GM12878 (cell line): ENCODE results near the gene HAAO. TPM values are rescaled to one million over a fixed set of nuclear protein-coding genes. Genes with fewer than 3 reads are reported as not detected.

Experiments used
- ATAC-seq: fragments of 200-7000 bp; cut with Tn5 transposase; 3 replicates; pipeline ENCODE4 v1.9.1; 2020; ENCODE audit warnings: mild to moderate bottlenecking, moderate library complexity
- BruUV-seq: library from RNA; stranded (reverse); fragments of 400-500 nt; replicated peaks from 2 replicates; lab custom pipeline; 2021; lab: Mats Ljungman, UMichigan
- CTCF ChIA-PET: fragments of 300-600 bp; sonication (Branson Sonifier 250); formaldehyde crosslinking; extraction: SDS; loops from one replicate; lab custom pipeline; 2021; ENCODE audit warnings: inconsistent platforms; lab: Yijun Ruan, JAX
- POLR2A ChIA-PET: fragments of 350-600 bp; formaldehyde crosslinking; extraction: SDS; loops from one replicate; lab custom pipeline; 2021; ENCODE audit warnings: inconsistent platforms; lab: Charles Lee
- RAD21 ChIA-PET: fragments of 300-600 bp; sonication (Branson Sonifier 250); formaldehyde crosslinking; loops from one replicate; lab custom pipeline; 2023; ENCODE audit warnings: antibody characterized with exemption; ENCODE audit not compliant: unreplicated experiment; lab: Charles Lee
- SMC1A ChIA-PET: fragments of 300-600 bp; sonication (Branson Sonifier 250); formaldehyde crosslinking; loops from one replicate; lab custom pipeline; 2023; ENCODE audit not compliant: unreplicated experiment, uncharacterized antibody; lab: Charles Lee
- DNase-seq: peaks from one replicate; pipeline ENCODE4 v3.0.0-alpha.2; 2011; ENCODE audit warnings: low read depth, low spot score
- FAIRE-seq: peaks from 3 replicates; lab custom pipeline; 2011; peaks lifted over from hg19 to GRCh38; lab: Jason Lieb, UNC
- H2AFZ ChIP-seq: 2 replicates; pipeline ENCODE4 v1.6.0; 2011; ENCODE audit warnings: low read depth, low read length, control low read depth; ENCODE audit not compliant: control insufficient read depth
- H3K27ac ChIP-seq: 2 replicates; pipeline ENCODE4 v1.5.1; 2011; ENCODE audit warnings: control low read depth; ENCODE audit not compliant: control insufficient read depth, insufficient read depth
- H3K27me3 ChIP-seq, 2 experiments: replicated peaks in 1 of 2; 2 replicates each; pipeline versions ENCODE4 v1.6.0 to v1.6.1; 2011; ENCODE audit warnings: low read length in 1 of 2; ENCODE audit not compliant: control insufficient read depth in 2 of 2, insufficient read depth in 2 of 2
- H3K36me3 ChIP-seq, 2 experiments: 2 replicates each; pipeline ENCODE4 v1.5.1; 2011; ENCODE audit warnings: low read length in 1 of 2; ENCODE audit not compliant: control insufficient read depth in 2 of 2, insufficient read depth in 2 of 2
- H3K4me1 ChIP-seq: 2 replicates; pipeline ENCODE4 v1.6.1; 2011; ENCODE audit warnings: mild to moderate bottlenecking, low read length, moderate library complexity, mixed read lengths; ENCODE audit not compliant: control insufficient read depth, insufficient read depth
- H3K4me2 ChIP-seq: 2 replicates; pipeline ENCODE4 v1.6.0; 2011; ENCODE audit warnings: control low read depth; ENCODE audit not compliant: control insufficient read depth, insufficient read depth
- H3K4me3 ChIP-seq: fragments of 200-600 bp; sonication (generic); 2 replicates; pipeline ENCODE4 v1.5.1; 2016
- H3K79me2 ChIP-seq: 2 replicates; pipeline ENCODE4 v1.6.0; 2011; ENCODE audit warnings: low read length; ENCODE audit not compliant: control insufficient read depth, insufficient read depth
- H3K9ac ChIP-seq: 2 replicates; pipeline ENCODE4 v1.8.0; 2011; ENCODE audit warnings: low read length, control low read depth, mixed read lengths; ENCODE audit not compliant: control insufficient read depth, insufficient read depth
- H3K9me3 ChIP-seq: replicated peaks from 3 replicates; pipeline ENCODE4 v1.5.1; 2011; ENCODE audit warnings: mild to moderate bottlenecking, low read length; ENCODE audit not compliant: control insufficient read depth, insufficient read depth
- H4K20me1 ChIP-seq: 2 replicates; pipeline ENCODE4 v1.6.0; 2011; ENCODE audit not compliant: control insufficient read depth, insufficient read depth
- GATAD2B ChIP-seq: fragments of 450-650 bp; conservative IDR thresholded peaks from 2 replicates; pipeline ENCODE4 v1.6.1; 2017; ENCODE audit warnings: low read depth, mild to moderate bottlenecking, moderate library complexity
- HDAC2 ChIP-seq: fragments of 200-600 bp; sonication (generic); IDR thresholded peaks from 2 replicates; pipeline ENCODE4 v1.6.1; 2017
- KDM1A ChIP-seq: fragments of 200-600 bp; sonication (generic); IDR thresholded peaks from 2 replicates; pipeline ENCODE4 v1.6.1; 2016; ENCODE audit warnings: borderline replicate concordance
- MEF2B ChIP-seq: fragments of 450-650 bp; IDR thresholded peaks from 2 replicates; pipeline ENCODE4 v1.6.1; 2018; ENCODE audit warnings: mild to moderate bottlenecking, moderate library complexity; ENCODE audit not compliant: partially characterized antibody, poor library complexity, severe bottlenecking
- MTA3 ChIP-seq: IDR thresholded peaks from 2 replicates; pipeline ENCODE4 v1.6.1; 2012; ENCODE audit warnings: low read length, inconsistent platforms, borderline replicate concordance
- RAD21 ChIP-seq: IDR thresholded peaks from 2 replicates; pipeline ENCODE4 v1.6.1; 2011; ENCODE audit warnings: mild to moderate bottlenecking, low read depth, low read length, moderate library complexity; ENCODE audit not compliant: insufficient read depth
- SMC3 ChIP-seq: IDR thresholded peaks from 2 replicates; pipeline ENCODE4 v1.6.1; 2011; ENCODE audit warnings: low read length, improper control_type of control experiment, borderline replicate concordance
- TAF1 ChIP-seq: IDR thresholded peaks from 2 replicates; pipeline ENCODE4 v1.6.1; 2011; ENCODE audit warnings: mild to moderate bottlenecking, low read depth, low read length, borderline replicate concordance
- TARDBP ChIP-seq: IDR thresholded peaks from 2 replicates; pipeline ENCODE4 v1.6.1; 2016; ENCODE audit warnings: borderline replicate concordance
- WGBS: methylation state at CpG from one replicate; pipeline ENCODE4 v1.1.6; 2016; ENCODE audit warnings: low lambda C conversion rate; ENCODE audit not compliant: insufficient replicate concordance, insufficient coverage; ENCODE audit errors: missing lambda C conversion rate; 5-methylcytosine and 5-hydroxymethylcytosine counted together
- in situ Hi-C: fragments of 300-500 bp; cut with MboI; formaldehyde crosslinking; loops from 9 replicates; pipeline ENCODE4 v1.14.3; 2018; ENCODE audit warnings: mixed read lengths
- intact Hi-C: fragments of 100-400 bp; cut with micrococcal nuclease; formaldehyde crosslinking; loops from one replicate; pipeline ENCODE4 v1.14.2; 2022; ENCODE audit not compliant: unreplicated experiment
- polyA plus RNA-seq, 11 experiments: library from polyadenylated mRNA; depleted of rRNA in 4 of 11; unstranded in 6 of 11; stranded (reverse) in 5 of 11; fragments of >200 nt; fragmentation: Nextera tagmentation in 4 of 11; fragmentation: Illumina TruSeq in 1 of 11; extraction: Ambion mirVana in 4 of 11; extraction: Trizol in 1 of 11; gene quantifications; 1 replicate in 1 of 11; 2 replicates in 10 of 11; pipeline versions ENCODE4 v1.2.1 to v1.2.3, GENCODE V29; 2011 to 2016; ENCODE audit warnings: inconsistent platforms in 2 of 11, missing spikeins in 2 of 11, low read depth in 1 of 11
- total RNA-seq, 4 experiments: library from RNA; depleted of rRNA in 3 of 4; stranded (reverse); fragments of >200 nt in 3 of 4; fragmentation: Illumina TruSeq in 1 of 4; extraction: Trizol in 1 of 4; gene quantifications; 2 replicates each; pipeline versions ENCODE4 v1.2.1 to v1.2.3, GENCODE V29; 2013 to 2021
- TF ChIP-seq, protein P1 (sequence below): IDR thresholded peaks from 2 replicates; pipeline ENCODE4 v1.6.1; 2012; ENCODE audit warnings: low read depth, low read length, improper control_type of control experiment
- TF ChIP-seq, protein P2 (sequence below): fragments of 450-650 bp; IDR thresholded peaks from 2 replicates; pipeline ENCODE4 v1.6.1; 2018; ENCODE audit warnings: borderline replicate concordance, mild to moderate bottlenecking; ENCODE audit not compliant: partially characterized antibody

HAAO gene
- total and polyA plus RNA-seq, 10 of the 15 experiments (the other 5 are each of a cell fraction or from before 2014, with no cell fraction given), result 4.3 to 58.7 (median 26.8) TPM

DNA sequence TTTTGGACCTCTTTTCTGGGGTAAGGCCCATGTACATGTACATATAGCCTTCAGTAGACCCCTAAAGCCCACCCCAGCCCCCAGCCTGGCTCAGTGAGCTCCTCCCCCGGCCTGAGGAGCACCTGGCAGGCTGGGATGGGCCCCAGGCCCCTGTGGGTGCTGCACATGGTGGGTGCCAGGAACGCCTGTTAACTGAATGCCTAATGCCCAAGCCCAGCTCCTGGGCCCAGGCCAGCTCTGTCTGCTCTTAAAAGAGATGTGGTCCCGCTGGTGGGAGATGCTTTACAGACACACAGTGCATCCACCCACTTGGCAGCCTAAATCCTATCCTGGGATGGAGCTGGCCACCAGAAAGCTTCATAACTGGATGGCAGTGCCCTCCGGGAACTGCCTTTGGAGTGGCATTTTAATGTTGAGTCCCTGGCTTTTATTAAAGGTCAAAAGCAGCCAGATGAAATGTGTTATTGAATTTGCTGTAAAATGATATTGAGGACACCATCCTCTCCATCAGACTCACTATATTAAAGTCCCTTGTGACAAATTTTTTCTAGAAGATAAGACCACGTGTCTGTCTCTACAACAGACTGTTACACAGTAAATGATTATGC, 20.7 kb downstream of the HAAO start:
- BruUV-seq, result no TSS peak
- H3K27me3 ChIP-seq, result no peaks in the 10 kb centered on the region
- no peaks in the 10 kb centered on the region for H3K9me3 ChIP-seq
- POLR2A ChIA-PET, result interaction anchor here (0.7 kb wide), 1 partner anchor 112 kb away, joined by 3 read pairs; no protein-coding TSS in a partner anchor
- H3K4me3 ChIP-seq, result no peak overlapping the region
- DNase-seq (no peak), FAIRE-seq (no peak), ATAC-seq (no peak)
- H3K4me1 ChIP-seq, result peaks cover 5% of the 10 kb centered on the region
- H3K27ac ChIP-seq, result no peak overlapping the region
- SMC1A ChIA-PET, result no interaction called here
- 72% methylated on average over 5 of the region's 5 CpGs for WGBS
- no peak overlapping the region for H3K4me2 ChIP-seq
- no peak overlapping the region for H2AFZ ChIP-seq
- H3K36me3 ChIP-seq, result no peaks in the 10 kb centered on the region; a peak in 1 of 4 replicates
- no peak overlapping the region for H3K9ac ChIP-seq
- TF ChIP-seq GATAD2B, result no peak
- no peak for TF ChIP-seq HDAC2
- no peak for TF ChIP-seq MEF2B
- RAD21 ChIA-PET, result interaction anchor here (1.0 kb wide), 1 partner anchor 20 kb away, joined by 3 read pairs; no protein-coding TSS in a partner anchor
- CTCF ChIA-PET, result interaction anchor here (0.6 to 1.0 kb wide), 3 partner anchors 14 to 107 kb away, joined by 3 to 5 read pairs (median 4); partner anchors contain the start of gene HAAO
- in situ Hi-C loops (no loop called here), intact Hi-C loops (no loop called here)
- H3K79me2 ChIP-seq, result no peaks in the 10 kb centered on the region
- no peaks in the 10 kb centered on the region for H4K20me1 ChIP-seq

DNA sequence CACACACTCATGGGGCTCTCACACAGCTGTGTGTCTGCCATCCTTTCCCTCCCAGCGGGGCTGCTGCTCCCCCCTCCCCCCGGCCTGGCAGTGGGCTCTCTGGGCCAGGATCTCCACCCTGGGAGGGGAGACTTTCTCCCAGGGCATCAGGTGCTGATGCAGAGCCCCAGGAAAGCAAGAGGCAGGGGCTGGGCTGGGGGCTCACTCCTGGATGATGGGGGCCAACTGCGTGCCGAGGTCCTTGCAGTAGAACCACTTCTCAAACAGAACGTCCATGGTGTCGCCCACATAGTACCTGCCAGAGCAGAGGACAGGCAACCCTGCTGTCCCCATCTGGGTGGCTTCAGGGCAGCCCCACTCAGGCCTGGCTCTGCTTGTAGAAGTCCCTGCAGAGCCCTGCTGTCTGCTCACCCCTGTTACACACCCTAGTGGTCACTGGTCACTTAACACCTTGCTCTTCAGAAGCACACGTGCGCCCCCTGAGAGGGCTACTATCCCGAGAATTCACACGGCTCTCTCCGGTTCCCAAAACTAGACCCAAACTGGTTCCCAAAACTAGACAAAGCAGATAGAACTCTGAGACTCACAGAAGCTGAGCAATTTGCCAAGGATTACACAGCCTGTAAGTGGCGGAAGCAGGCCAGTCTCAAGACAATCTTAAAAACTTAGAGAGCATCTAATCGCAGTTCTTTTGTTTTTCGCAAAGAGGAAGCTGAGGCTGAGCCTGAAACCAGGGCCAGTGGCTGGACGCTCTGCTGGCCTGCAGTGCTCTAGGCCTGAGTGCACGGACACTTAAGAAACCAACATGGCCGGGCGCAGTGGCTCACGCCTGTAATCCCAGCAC, 21.9 kb downstream of the HAAO start:
- Histone ChIP-seq H3K4me3 (no peak overlapping the region), H3K27ac (no peak overlapping the region), H2AFZ (no peak overlapping the region), H3K27me3 (no peaks in the 10 kb centered on the region), H3K36me3 (no peaks in the 10 kb centered on the region; a peak in 1 of 4 replicates), H3K4me2 (no peak overlapping the region), H3K4me1 (no peaks in the 10 kb centered on the region; the same call in 1 of the 2 replicates), H3K9ac (no peak overlapping the region), H4K20me1 (no peaks in the 10 kb centered on the region), H3K79me2 (no peaks in the 10 kb centered on the region), H3K9me3 (no peaks in the 10 kb centered on the region)
- DNase-seq (no peak), ATAC-seq (peak; percentile 94), FAIRE-seq (no peak)
- intact Hi-C loops (no loop called here), in situ Hi-C loops (no loop called here)
- ChIA-PET POLR2A (interaction anchor here (0.7 kb wide), 1 partner anchor 111 kb away, joined by 3 read pairs; no protein-coding TSS in a partner anchor), CTCF (interaction anchor here (1.0 to 1.9 kb wide), 3 partner anchors 13 to 24 kb away, joined by 3 to 5 read pairs (median 4); no protein-coding TSS in a partner anchor), RAD21 (interaction anchor here (0.6 to 1.0 kb wide), 2 partner anchors 19 to 93 kb away, joined by 3 to 8 read pairs; no protein-coding TSS in a partner anchor), SMC1A (interaction anchor here (0.7 to 1.4 kb wide), 2 partner anchors 48 to 75 kb away, joined by 3 to 4 read pairs; no protein-coding TSS in a partner anchor)
- BruUV-seq, result no TSS peak
- WGBS, result 63% methylated on average over 19 of the region's 19 CpGs
- TF ChIP-seq KDM1A (no peak), MTA3 (no peak), TARDBP (no peak), RAD21 (peak; percentile 52; the same call in 1 of the 2 replicates), TAF1 (no peak), MEF2B (peak; percentile 11), SMC3 (peak; percentile 48; the same call in 1 of the 2 replicates)
- TF ChIP-seq, protein P1, sequence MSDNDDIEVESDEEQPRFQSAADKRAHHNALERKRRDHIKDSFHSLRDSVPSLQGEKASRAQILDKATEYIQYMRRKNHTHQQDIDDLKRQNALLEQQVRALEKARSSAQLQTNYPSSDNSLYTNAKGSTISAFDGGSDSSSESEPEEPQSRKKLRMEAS, result no peak
- TF ChIP-seq, protein P2, sequence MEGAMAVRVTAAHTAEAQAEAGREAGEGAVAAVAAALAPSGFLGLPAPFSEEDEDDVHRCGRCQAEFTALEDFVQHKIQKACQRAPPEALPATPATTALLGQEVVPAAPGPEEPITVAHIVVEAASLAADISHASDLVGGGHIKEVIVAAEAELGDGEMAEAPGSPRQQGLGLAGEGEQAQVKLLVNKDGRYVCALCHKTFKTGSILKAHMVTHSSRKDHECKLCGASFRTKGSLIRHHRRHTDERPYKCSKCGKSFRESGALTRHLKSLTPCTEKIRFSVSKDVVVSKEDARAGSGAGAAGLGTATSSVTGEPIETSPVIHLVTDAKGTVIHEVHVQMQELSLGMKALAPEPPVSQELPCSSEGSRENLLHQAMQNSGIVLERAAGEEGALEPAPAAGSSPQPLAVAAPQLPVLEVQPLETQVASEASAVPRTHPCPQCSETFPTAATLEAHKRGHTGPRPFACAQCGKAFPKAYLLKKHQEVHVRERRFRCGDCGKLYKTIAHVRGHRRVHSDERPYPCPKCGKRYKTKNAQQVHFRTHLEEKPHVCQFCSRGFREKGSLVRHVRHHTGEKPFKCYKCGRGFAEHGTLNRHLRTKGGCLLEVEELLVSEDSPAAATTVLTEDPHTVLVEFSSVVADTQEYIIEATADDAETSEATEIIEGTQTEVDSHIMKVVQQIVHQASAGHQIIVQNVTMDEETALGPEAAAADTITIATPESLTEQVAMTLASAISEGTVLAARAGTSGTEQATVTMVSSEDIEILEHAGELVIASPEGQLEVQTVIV, result no peak
